Gastroesophageal sphincter (tissue), 4 donors: Measurements from ENCODE around the gene MIF4GD. TPM values are rescaled to one million over a fixed set of nuclear protein-coding genes. Genes with fewer than 3 reads are reported as not detected.

Experiments
- ATAC-seq: fragments of 150-250 bp; one replicate; pipeline ENCODE4 v1.9.1; 2016; ENCODE audit warnings: mild to moderate bottlenecking, moderate library complexity
- H3K27ac ChIP-seq, 4 donors: fragments of 200-600 bp; sonication (generic) in 3 of 4; 1 replicate in 3 of 4; 2 replicates in 1 of 4; pipeline ENCODE4 v1.5.1; 2016 to 2019
- H3K27me3 ChIP-seq: fragments of 200-600 bp; sonication (generic); one replicate; pipeline ENCODE4 v1.5.1; 2019
- H3K36me3 ChIP-seq, 2 donors: fragments of 200-600 bp; sonication (generic); one replicate each; pipeline ENCODE4 v1.5.1; 2019; ENCODE audit warnings: control low read depth in 1 of 2
- H3K4me1 ChIP-seq, 3 donors: fragments of 200-600 bp; sonication (generic); 1 replicate in 2 of 3; 2 replicates in 1 of 3; pipeline ENCODE4 v1.5.1; 2016 to 2019; ENCODE audit warnings: control low read depth in 2 of 3
- H3K4me3 ChIP-seq, 2 donors: fragments of 200-600 bp; sonication (generic); one replicate each; pipeline ENCODE4 v1.5.1; 2019; ENCODE audit warnings: mild to moderate bottlenecking in 1 of 2, moderate library complexity in 1 of 2
- H3K9me3 ChIP-seq, 3 donors: fragments of 200-600 bp; sonication (generic); one replicate each; pipeline ENCODE4 v1.5.1; 2017 to 2019; ENCODE audit warnings: control low read depth in 2 of 3
- CTCF ChIP-seq, 4 experiments: fragments of 200-600 bp in 2 of 4; fragments of 450-650 bp in 2 of 4; sonication (generic) in 1 of 4; IDR thresholded peaks; one replicate each; pipeline ENCODE4 v1.5.1; 2017 to 2019; ENCODE audit warnings: antibody characterized with exemption in 4 of 4, mild to moderate bottlenecking in 2 of 4, moderate library complexity in 2 of 4
- EP300 ChIP-seq: sonication (generic); formaldehyde crosslinking; IDR thresholded peaks from one replicate; pipeline ENCODE4 v1.6.1; 2017; ENCODE audit warnings: antibody characterized with exemption, mild to moderate bottlenecking
- POLR2A ChIP-seq, 2 donors: fragments of 450-650 bp; IDR thresholded peaks; one replicate each; pipeline ENCODE4 v1.6.1; 2017; ENCODE audit warnings: antibody characterized with exemption in 2 of 2, mild to moderate bottlenecking in 2 of 2, moderate library complexity in 1 of 2
- POLR2AphosphoS5 ChIP-seq: sonication (generic); formaldehyde crosslinking; IDR thresholded peaks from one replicate; pipeline ENCODE4 v1.6.1; 2017; ENCODE audit warnings: antibody characterized with exemption
- WGBS, 2 donors: methylation state at CpG; one replicate each; pipeline ENCODE4 v1.1.5; 2018; ENCODE audit warnings: low coverage in 1 of 2; 5-methylcytosine and 5-hydroxymethylcytosine counted together
- total RNA-seq, 4 donors: library from RNA; depleted of rRNA; stranded (reverse); fragments of >200 nt; gene quantifications; one replicate each; pipeline ENCODE4 v1.1.0, GENCODE V29; 2016

The MIF4GD gene
- total RNA-seq, 4 donors from 2014 or later: 28.5 to 50.7 (median 44.4) TPM

- peaks cover 0 to 97% of the 10 kb centered on the region in 2 donors for H3K36me3 ChIP-seq
- no peaks in the 10 kb centered on the region for H3K27me3 ChIP-seq
- TF ChIP-seq POLR2AphosphoS5: no peak
- no peak for TF ChIP-seq POLR2A (IDR thresholded peaks at IDR 0.05)
- TF ChIP-seq EP300: no peak
- TF ChIP-seq CTCF (IDR thresholded peaks at IDR 0.05): no peak
- H3K4me3 ChIP-seq: no peak overlapping the region
- 83% methylated on average over 1 of the region's 6 CpGs; no CpG with 5 or more reads in 1 of the 2 donors for WGBS, 2 donors
- H3K9me3 ChIP-seq: no peaks in the 10 kb centered on the region
- H3K4me1 ChIP-seq: no peaks in the 10 kb centered on the region
- no peak overlapping the region for H3K27ac ChIP-seq
- ATAC-seq: no peak
These were observed 52.9 kb downstream of the MIF4GD start for GRCh38 chr17:75218131-75218530.

Other genes starting within 250 kb of the MIF4GD start
- 100 to 1,000 TPM; 213 to 337 (median 307) TPM for gene ATP5PD, start 224.3 kb downstream of the MIF4GD start, total RNA-seq
- gene KCTD2, start 224.0 kb downstream of the MIF4GD start, total RNA-seq: 10 to 100 TPM; 27.1 to 39.7 (median 28.8) TPM
- gene SLC16A5, start 183.3 kb downstream of the MIF4GD start, total RNA-seq: 1 to 10 TPM; 4.0 to 6.9 (median 5.2) TPM
- gene ARMC7, start 161.3 kb downstream of the MIF4GD start, total RNA-seq: 1 to 10 TPM; 2.4 to 6.1 (median 3.9) TPM
- gene NT5C, start 139.5 kb downstream of the MIF4GD start, total RNA-seq: 100 to 1,000 TPM in 2 of 4 donors, 10 to 100 TPM in 2; 74.5 to 121 (median 99.6) TPM
- 10 to 100 TPM in 3 of 4 donors, 1 to 10 TPM in 1; 9.3 to 48.5 (median 25.0) TPM for gene JPT1, start 116.7 kb downstream of the MIF4GD start, total RNA-seq
- 10 to 100 TPM; 67.7 to 95.2 (median 69.9) TPM for gene SUMO2, start 88.3 kb downstream of the MIF4GD start, total RNA-seq
- 10 to 100 TPM; 19.6 to 62.3 (median 22.3) TPM for gene NUP85, start 65.6 kb downstream of the MIF4GD start, total RNA-seq
- gene GGA3, start 9.6 kb downstream of the MIF4GD start, total RNA-seq: 10 to 100 TPM; 19.5 to 27.8 (median 24.5) TPM
- gene MRPS7, start 9.4 kb downstream of the MIF4GD start, total RNA-seq: 10 to 100 TPM; 35.0 to 46.4 (median 38.3) TPM
- 10 to 100 TPM in 3 of 4 donors, 1 to 10 TPM in 1; 7.3 to 14.5 (median 13.4) TPM for gene SLC25A19, start 18.2 kb upstream of the MIF4GD start, total RNA-seq
- gene GRB2, start 134.4 kb upstream of the MIF4GD start, total RNA-seq: 100 to 1,000 TPM in 2 of 4 donors, 10 to 100 TPM in 2; 80.6 to 113 (median 97.6) TPM
- gene TMEM94, start 185.4 kb upstream of the MIF4GD start, total RNA-seq: 10 to 100 TPM; 31.0 to 50.3 (median 42.8) TPM
- 10 to 100 TPM; 13.7 to 46.0 (median 15.6) TPM for gene CASKIN2, start 244.3 kb upstream of the MIF4GD start, total RNA-seq
- 10 to 100 TPM; 15.8 to 26.5 (median 17.1) TPM for gene TSEN54, start 245.3 kb upstream of the MIF4GD start, total RNA-seq